ENCODE measurements around the gene TOP3B. TPM values are rescaled to one million over a fixed set of nuclear protein-coding genes. Genes with fewer than 3 reads are reported as not detected.

TOP3B gene
- total and polyA plus RNA-seq, 9 of the 15 experiments (the other 6 are each of a cell fraction or from before 2014, with no cell fraction given) = 3.0 to 188 (median 112) TPM

DNA sequence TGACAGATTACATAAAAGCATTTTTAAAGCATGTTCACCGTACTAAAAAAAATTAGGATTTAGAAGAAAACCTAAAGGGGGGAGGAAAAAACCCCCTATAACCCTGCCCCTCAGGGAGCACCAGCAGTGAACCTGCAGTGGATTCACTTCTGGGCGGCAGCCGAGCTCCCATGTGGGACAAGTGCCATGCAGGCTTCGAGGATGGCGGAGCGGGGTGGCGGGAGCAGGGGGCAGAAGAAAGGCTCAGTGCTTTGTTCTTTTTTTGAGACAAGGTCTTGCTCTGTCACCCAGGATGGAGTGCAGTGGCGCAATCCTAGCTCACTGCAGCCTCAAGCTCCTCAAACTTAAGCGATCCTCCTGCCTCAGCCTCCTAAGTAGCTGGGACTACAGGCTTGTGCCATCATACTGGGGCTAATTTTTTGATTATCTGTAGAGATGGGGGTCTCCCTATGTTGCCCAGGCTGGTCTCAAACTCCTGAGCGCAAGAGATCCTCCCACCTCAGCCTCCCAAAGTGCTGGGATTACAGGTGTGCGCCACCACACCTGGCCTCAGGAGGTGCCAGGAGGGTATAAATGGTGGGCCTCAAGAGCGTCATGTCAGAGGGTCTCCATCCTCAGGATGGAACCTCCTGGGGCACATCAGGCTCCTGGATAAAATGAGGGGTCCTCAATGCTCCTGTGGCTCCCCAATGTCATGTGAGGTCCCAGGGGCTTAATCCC is 64.0 kb downstream of the TOP3B start:
- no peaks in the 10 kb centered on the region for H3K27me3 ChIP-seq (ENCODE audit: control insufficient read depth in 2 of 2, insufficient read depth in 2 of 2, low read length in 2 of 2)
- H3K9me3 ChIP-seq (replicated peaks; ENCODE audit: control insufficient read depth, insufficient read depth, low read depth, low read length) = no peaks in the 10 kb centered on the region
- peaks cover 32% of the 10 kb centered on the region for H4K20me1 ChIP-seq (replicated peaks; ENCODE audit: control insufficient read depth, insufficient read depth, low read length)
- 84% methylated on average over 12 of the region's 12 CpGs for WGBS (ENCODE audit: insufficient coverage, low coverage, missing lambda C conversion rate)
- intact Hi-C loops (cut with micrococcal nuclease) (no loop called here), in situ Hi-C loops (cut with MboI) (no loop called here)
- H3K4me2 ChIP-seq (ENCODE audit: insufficient read depth, low read length) = no peak overlapping the region
- POLR2A ChIA-PET = interaction anchor here (0.6 to 49.7 kb wide), 9 partner anchors 1 to 640 kb away, joined by 3 to 1041 read pairs (median 3); partner anchors contain the start of genes PPM1F, PRAME and SDF2L1
- no peak overlapping the region for H3K4me3 ChIP-seq
- BruUV-seq (replicated peaks) = no TSS peak
- no peak for ATAC-seq
- FAIRE-seq = no peak
- H2AFZ ChIP-seq (ENCODE audit: low read depth, low read length) = no peak overlapping the region
- H3K9me1 ChIP-seq (ENCODE audit: control insufficient read depth, insufficient read depth, low read length) = no peaks in the 10 kb centered on the region
- CTCF ChIA-PET (ENCODE audit: low intra/inter-chr PET ratio) = interaction anchor here (0.6 kb wide), 1 partner anchor 141 kb away, joined by 3 read pairs; no protein-coding TSS in a partner anchor
- H3K9ac ChIP-seq (ENCODE audit: insufficient read depth in 1 of 2, low read depth in 2 of 2, low read length in 2 of 2) = peak overlapping the region in 1 of 2 experiments; percentile 3; a peak in 1 of 4 replicates
- H3K4me1 ChIP-seq (replicated peaks in 1 of 2; ENCODE audit: control insufficient read depth in 2 of 2, insufficient read depth in 2 of 2, low read length in 2 of 2) = peaks cover 0 to 49% of the 10 kb centered on the region in 2 experiments; a peak in 3 of 5 replicates
- no peaks in the 10 kb centered on the region for H3K79me2 ChIP-seq (ENCODE audit: control insufficient read depth, insufficient read depth, low read length)
- no peak for DNase-seq (ENCODE audit: extremely low read depth in 1 of 4, low spot score in 3 of 4)
- no peaks in the 10 kb centered on the region for H3K36me3 ChIP-seq (ENCODE audit: control insufficient read depth, insufficient read depth, low read length)
- no peak overlapping the region for H3K27ac ChIP-seq (ENCODE audit: extremely low read depth, low read depth, low read length)
- TF ChIP-seq, protein P1, sequence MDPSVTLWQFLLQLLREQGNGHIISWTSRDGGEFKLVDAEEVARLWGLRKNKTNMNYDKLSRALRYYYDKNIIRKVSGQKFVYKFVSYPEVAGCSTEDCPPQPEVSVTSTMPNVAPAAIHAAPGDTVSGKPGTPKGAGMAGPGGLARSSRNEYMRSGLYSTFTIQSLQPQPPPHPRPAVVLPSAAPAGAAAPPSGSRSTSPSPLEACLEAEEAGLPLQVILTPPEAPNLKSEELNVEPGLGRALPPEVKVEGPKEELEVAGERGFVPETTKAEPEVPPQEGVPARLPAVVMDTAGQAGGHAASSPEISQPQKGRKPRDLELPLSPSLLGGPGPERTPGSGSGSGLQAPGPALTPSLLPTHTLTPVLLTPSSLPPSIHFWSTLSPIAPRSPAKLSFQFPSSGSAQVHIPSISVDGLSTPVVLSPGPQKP (CRISPR knock-in tag; IDR thresholded peaks at IDR 0.05) = 0 out of 2 replicates have a peak, but pooled peaks have one; percentile 22
- TF ChIP-seq U2AF1 (optimal IDR thresholded peaks at IDR 0.05; ENCODE audit: low read depth, low read length) (no peak), NFIC (IDR thresholded peaks at IDR 0.05) (no peak), SUPT5H (IDR thresholded peaks at IDR 0.05) (peak; percentile 49; the same call in 1 of the 2 replicates), MTF1 (CRISPR knock-in tag; IDR thresholded peaks at IDR 0.05; ENCODE audit: borderline replicate concordance) (peak; percentile 13; the same call in 1 of the 2 replicates), CBX3 (IDR thresholded peaks at IDR 0.05; ENCODE audit: borderline replicate concordance in 1 of 2, low read length in 2 of 2) (no peak), SPI1 (IDR thresholded peaks at IDR 0.05; ENCODE audit: borderline replicate concordance, low read depth, low read length) (no peak), ZNF212 (CRISPR knock-in tag; IDR thresholded peaks at IDR 0.05) (no peak), ZNF197 (CRISPR knock-in tag; IDR thresholded peaks at IDR 0.05; ENCODE audit: low read depth) (no peak), GTF2A2 (tag; IDR thresholded peaks at IDR 0.05) (no peak), FOXP1 (CRISPR knock-in tag; IDR thresholded peaks at IDR 0.05) (no peak), NR4A1 (CRISPR knock-in tag; IDR thresholded peaks at IDR 0.05) (0 out of 2 replicates have a peak, but pooled peaks have one; percentile 60), NR4A1 (tag; IDR thresholded peaks at IDR 0.05) (no peak), MYC (IDR thresholded peaks at IDR 0.05; ENCODE audit: low read depth, low read length) (no peak), MYC (CRISPR knock-in tag; IDR thresholded peaks at IDR 0.05; ENCODE audit: borderline replicate concordance, low read depth) (0 out of 2 replicates have a peak, but pooled peaks have one; percentile 6), POLR2AphosphoS2 (IDR thresholded peaks at IDR 0.05; ENCODE audit: low read length) (peak; percentile 72; the same call in 1 of the 2 replicates), POLR2B (IDR thresholded peaks at IDR 0.05; ENCODE audit: low read depth, partially characterized antibody) (peak; percentile 33), HCFC1 (IDR thresholded peaks at IDR 0.05; ENCODE audit: low read depth, low read length) (0 out of 2 replicates have a peak, but pooled peaks have one; percentile 3)
- TF ChIP-seq, protein P2, sequence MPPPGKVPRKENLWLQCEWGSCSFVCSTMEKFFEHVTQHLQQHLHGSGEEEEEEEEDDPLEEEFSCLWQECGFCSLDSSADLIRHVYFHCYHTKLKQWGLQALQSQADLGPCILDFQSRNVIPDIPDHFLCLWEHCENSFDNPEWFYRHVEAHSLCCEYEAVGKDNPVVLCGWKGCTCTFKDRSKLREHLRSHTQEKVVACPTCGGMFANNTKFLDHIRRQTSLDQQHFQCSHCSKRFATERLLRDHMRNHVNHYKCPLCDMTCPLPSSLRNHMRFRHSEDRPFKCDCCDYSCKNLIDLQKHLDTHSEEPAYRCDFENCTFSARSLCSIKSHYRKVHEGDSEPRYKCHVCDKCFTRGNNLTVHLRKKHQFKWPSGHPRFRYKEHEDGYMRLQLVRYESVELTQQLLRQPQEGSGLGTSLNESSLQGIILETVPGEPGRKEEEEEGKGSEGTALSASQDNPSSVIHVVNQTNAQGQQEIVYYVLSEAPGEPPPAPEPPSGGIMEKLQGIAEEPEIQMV (tag; conservative IDR thresholded peaks at IDR 0.05; ENCODE audit: low read depth) = no peak
- TF ChIP-seq, protein P3, sequence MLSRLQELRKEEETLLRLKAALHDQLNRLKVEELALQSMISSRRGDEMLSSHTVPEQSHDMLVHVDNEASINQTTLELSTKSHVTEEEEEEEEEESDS (CRISPR knock-in tag; IDR thresholded peaks at IDR 0.05) = no peak
